Measurements from ENCODE around the gene CTSO. TPM values are rescaled to one million over a fixed set of nuclear protein-coding genes. Genes with fewer than 3 reads are reported as not detected.

CTSO gene, protein sequence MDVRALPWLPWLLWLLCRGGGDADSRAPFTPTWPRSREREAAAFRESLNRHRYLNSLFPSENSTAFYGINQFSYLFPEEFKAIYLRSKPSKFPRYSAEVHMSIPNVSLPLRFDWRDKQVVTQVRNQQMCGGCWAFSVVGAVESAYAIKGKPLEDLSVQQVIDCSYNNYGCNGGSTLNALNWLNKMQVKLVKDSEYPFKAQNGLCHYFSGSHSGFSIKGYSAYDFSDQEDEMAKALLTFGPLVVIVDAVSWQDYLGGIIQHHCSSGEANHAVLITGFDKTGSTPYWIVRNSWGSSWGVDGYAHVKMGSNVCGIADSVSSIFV
- 4.5 TPM for polyA plus RNA-seq (2013, experiment 1 of 2)
- 4.4 TPM for polyA plus RNA-seq (2013, experiment 2 of 2)

DNA sequence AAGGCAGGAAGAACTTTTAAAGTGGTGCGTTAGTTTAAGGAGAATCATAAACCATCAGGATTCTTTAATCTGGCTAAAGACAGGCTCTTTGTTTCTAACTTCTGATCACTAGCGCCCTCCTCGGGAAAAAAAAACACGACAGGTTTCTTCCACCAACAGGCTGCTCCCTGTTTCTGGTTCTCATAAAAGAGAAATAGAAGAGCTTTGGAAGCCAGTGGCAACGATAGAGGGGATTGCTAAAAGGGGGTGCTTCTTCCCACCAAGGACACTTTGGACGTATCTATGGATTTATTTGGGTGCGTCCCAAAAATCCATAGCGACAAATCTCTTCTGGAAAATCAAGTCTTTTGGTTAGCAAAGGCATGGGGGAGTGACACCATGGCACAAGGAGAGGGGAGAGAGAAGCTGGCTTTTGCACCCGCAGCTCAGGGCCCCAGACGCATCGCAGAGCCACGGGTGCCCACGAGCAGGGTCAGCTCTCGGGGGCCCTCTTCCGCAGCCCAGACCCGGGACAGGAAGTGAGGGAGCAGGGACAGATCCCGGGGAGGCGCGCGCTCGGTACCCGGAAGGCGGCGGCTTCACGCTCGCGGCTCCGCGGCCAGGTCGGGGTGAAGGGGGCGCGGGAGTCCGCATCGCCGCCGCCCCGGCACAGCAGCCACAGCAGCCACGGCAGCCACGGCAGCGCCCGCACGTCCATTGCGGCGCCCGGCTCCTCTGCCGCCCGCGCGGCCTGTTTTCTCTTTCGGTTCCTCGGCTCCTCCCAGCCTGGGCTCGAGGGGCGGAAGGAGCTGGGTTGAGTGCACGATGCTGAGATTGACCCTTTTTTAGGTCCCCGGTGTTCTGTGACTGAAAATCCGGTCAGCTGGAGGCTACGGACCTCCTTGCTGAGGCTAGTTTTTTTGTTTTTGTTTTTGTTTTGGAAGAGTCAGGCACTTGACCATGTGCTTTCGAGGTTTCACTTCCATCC is at the start of gene CTSO:
TSS of gene CTSO (minus strand) at position 716 of the 967 bp plus-strand sequence. CDS start at position 697, 19 bp downstream.
- Histone ChIP-seq H2BK12ac (ENCODE audit: low read length) (no peak within 1 kb of the TSS), H3K4me2 (ENCODE audit: insufficient read depth, low read length, poor library complexity, severe bottlenecking) (peak within 1 kb of the TSS; percentile 69), H3K14ac (ENCODE audit: low read length) (peak within 1 kb of the TSS; percentile 82), H3K23ac (ENCODE audit: low read depth, low read length, poor library complexity) (peak within 1 kb of the TSS; percentile 85), H3K9me3 (replicated peaks in 1 of 2; ENCODE audit: control insufficient read depth in 2 of 2, insufficient read depth in 1 of 2, low read depth in 1 of 2, low read length in 2 of 2) (no peaks in the 10 kb centered on the region), H3K4me1 (ENCODE audit: control insufficient read depth in 2 of 2, insufficient read depth in 1 of 2, low read depth in 1 of 2, low read length in 2 of 2) (no peaks in the 10 kb centered on the region), H4K91ac (ENCODE audit: low read depth, low read length, poor library complexity) (no peak within 1 kb of the TSS), H4K8ac (ENCODE audit: low read depth, low read length) (peak within 1 kb of the TSS; percentile 92), H2AFZ (ENCODE audit: low read length) (peak within 1 kb of the TSS; percentile 75), H3K27ac (replicated peaks; ENCODE audit: low read length) (peak within 1 kb of the TSS; percentile 32), H3K9ac (ENCODE audit: low read depth, low read length, poor library complexity) (peak within 1 kb of the TSS; percentile 93), H2BK15ac (ENCODE audit: low read length) (peak within 1 kb of the TSS; percentile 67), H3K79me1 (ENCODE audit: low read depth, low read length) (no peaks in the 10 kb centered on the region), H3K36me3 (replicated peaks in 1 of 2; ENCODE audit: control insufficient read depth in 2 of 2, insufficient read depth in 2 of 2, low read length in 2 of 2) (no peaks in the 10 kb centered on the region), H3K18ac (ENCODE audit: low read length) (peak within 1 kb of the TSS; percentile 93), H3K4me3 (ENCODE audit: low read length in 2 of 2) (peak within 1 kb of the TSS; percentile 12 to 85), H3K4ac (ENCODE audit: low read length) (peak within 1 kb of the TSS; percentile 14), H3K27me3 (ENCODE audit: control insufficient read depth in 3 of 3, insufficient read depth in 3 of 3, low read depth in 1 of 3, low read length in 3 of 3) (no peaks in the 10 kb centered on the region), H2BK120ac (ENCODE audit: low read depth, low read length) (no peak within 1 kb of the TSS), H2AK5ac (ENCODE audit: low read depth, low read length) (peak within 1 kb of the TSS; percentile 36), H2BK5ac (ENCODE audit: low read length) (peak within 1 kb of the TSS; percentile 15)
- DNase-seq (ENCODE audit: low spot score): peak; percentile 48
- no CpG with 5 or more reads among the region's 58 CpGs for WGBS, 2 donors (ENCODE audit: extremely low coverage in 2 of 2, insufficient read length in 2 of 2, insufficient replicate concordance in 1 of 2)

DNA sequence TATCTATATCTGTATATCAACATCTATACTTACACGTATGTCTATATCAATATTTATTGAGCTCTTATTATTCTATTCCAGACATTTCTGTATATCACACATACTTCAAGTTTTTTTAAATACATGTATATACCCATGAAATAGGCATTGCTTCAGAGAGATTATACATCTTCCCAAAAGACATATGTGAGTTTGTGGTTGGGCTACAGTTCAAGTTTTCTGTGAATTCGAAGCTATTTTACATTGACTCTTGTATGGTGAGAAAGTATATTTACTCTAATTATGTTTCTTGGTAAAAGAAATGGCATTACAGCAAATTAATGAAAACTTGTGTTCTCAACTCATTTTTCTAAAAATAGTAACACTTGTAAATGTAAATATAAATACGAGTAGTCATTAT is 46.8 kb upstream of the CTSO start:
- Histone ChIP-seq H2AFZ (ENCODE audit: low read length) (no peak overlapping the region), H2BK120ac (ENCODE audit: low read depth, low read length) (no peak overlapping the region), H2BK15ac (ENCODE audit: low read length) (no peak overlapping the region), H3K9me3 (replicated peaks in 1 of 2; ENCODE audit: control insufficient read depth in 2 of 2, insufficient read depth in 1 of 2, low read depth in 1 of 2, low read length in 2 of 2) (peaks cover 0 to 5% of the 10 kb centered on the region in 2 donors), H3K4me3 (ENCODE audit: low read length in 2 of 2) (no peak overlapping the region), H3K27ac (replicated peaks; ENCODE audit: low read length) (no peak overlapping the region), H3K4me2 (ENCODE audit: insufficient read depth, low read length, poor library complexity, severe bottlenecking) (no peak overlapping the region), H4K91ac (ENCODE audit: low read depth, low read length, poor library complexity) (no peak overlapping the region), H3K36me3 (replicated peaks in 1 of 2; ENCODE audit: control insufficient read depth in 2 of 2, insufficient read depth in 2 of 2, low read length in 2 of 2) (no peaks in the 10 kb centered on the region), H3K27me3 (ENCODE audit: control insufficient read depth in 3 of 3, insufficient read depth in 3 of 3, low read depth in 1 of 3, low read length in 3 of 3) (peaks cover 0 to 33% (median 0%) of the 10 kb centered on the region in 3 experiments), H3K4ac (ENCODE audit: low read length) (no peak overlapping the region), H3K9ac (ENCODE audit: low read depth, low read length, poor library complexity) (no peak overlapping the region), H2BK5ac (ENCODE audit: low read length) (no peak overlapping the region), H2AK5ac (ENCODE audit: low read depth, low read length) (no peak overlapping the region), H2BK12ac (ENCODE audit: low read length) (no peak overlapping the region), H3K14ac (ENCODE audit: low read length) (no peak overlapping the region), H3K4me1 (ENCODE audit: control insufficient read depth in 2 of 2, insufficient read depth in 1 of 2, low read depth in 1 of 2, low read length in 2 of 2) (peaks cover 2 to 3% of the 10 kb centered on the region in 2 donors), H3K18ac (ENCODE audit: low read length) (no peak overlapping the region), H3K23ac (ENCODE audit: low read depth, low read length, poor library complexity) (no peak overlapping the region), H3K79me1 (ENCODE audit: low read depth, low read length) (no peaks in the 10 kb centered on the region), H4K8ac (ENCODE audit: low read depth, low read length) (no peak overlapping the region)
- WGBS, 2 donors (ENCODE audit: extremely low coverage in 2 of 2, insufficient read length in 2 of 2, insufficient replicate concordance in 1 of 2): no CpG with 5 or more reads among the region's 3 CpGs
- no peak for DNase-seq (ENCODE audit: low spot score)

DNA sequence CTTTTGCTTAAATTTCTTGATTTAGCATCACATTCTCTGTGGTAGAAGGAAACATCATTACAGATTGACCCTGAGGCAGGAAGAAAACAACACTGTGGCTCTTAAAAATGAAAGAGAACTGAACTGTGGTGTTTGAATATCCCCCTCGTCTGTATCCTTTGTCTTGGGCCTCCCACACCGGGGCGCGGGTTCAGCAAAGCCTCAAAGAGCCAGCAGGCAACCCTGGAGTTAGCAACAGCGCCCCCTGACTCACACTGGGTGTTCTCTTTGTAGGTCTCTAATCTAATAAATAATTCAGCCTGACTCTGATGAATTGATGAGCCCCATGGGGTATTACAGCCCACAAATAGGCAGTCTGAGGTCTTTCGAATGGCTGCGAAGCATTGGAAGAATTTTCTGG is 46.1 kb upstream of the CTSO start:
- no peak overlapping the region for H3K27ac ChIP-seq (replicated peaks; ENCODE audit: low read length)
- H3K4ac ChIP-seq (ENCODE audit: low read length): no peak overlapping the region
- peak; percentile 44 for DNase-seq (ENCODE audit: low spot score)

DNA sequence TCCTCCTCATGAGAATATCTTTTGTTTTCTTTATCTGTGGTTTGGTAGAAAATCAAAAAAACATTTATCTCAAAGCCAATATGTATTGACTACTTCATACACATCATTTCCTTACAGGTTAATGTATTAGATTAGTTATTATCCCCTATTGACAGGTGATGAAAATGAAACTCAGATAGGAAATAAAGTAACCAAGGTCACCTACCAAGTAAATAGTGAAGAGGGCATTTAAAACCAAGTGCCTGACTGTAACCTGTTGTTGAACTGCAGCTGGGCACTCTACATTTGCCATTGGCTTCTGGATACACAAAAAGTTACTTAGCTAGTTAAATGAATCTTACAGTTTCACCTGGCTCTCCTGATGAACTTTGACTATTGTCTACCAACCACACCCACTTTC is 41.4 kb upstream of the CTSO start:
- H2BK5ac ChIP-seq (ENCODE audit: low read length): no peak overlapping the region
- no peaks in the 10 kb centered on the region for H3K79me1 ChIP-seq (ENCODE audit: low read depth, low read length)
- H3K9me3 ChIP-seq (replicated peaks in 1 of 2; ENCODE audit: control insufficient read depth in 2 of 2, insufficient read depth in 1 of 2, low read depth in 1 of 2, low read length in 2 of 2): peaks cover 0 to 4% of the 10 kb centered on the region in 2 donors

More for the DNA sequence above, 46.1 kb upstream of the CTSO start:
- H2BK12ac ChIP-seq (ENCODE audit: low read length): no peak overlapping the region
- H2BK120ac ChIP-seq (ENCODE audit: low read depth, low read length): no peak overlapping the region
- H3K79me1 ChIP-seq (ENCODE audit: low read depth, low read length): no peaks in the 10 kb centered on the region
- peak overlapping the region; percentile 81 for H2AFZ ChIP-seq (ENCODE audit: low read length)
- no peak overlapping the region for H4K8ac ChIP-seq (ENCODE audit: low read depth, low read length)
- no peak overlapping the region for H3K14ac ChIP-seq (ENCODE audit: low read length)
- no peak overlapping the region for H4K91ac ChIP-seq (ENCODE audit: low read depth, low read length, poor library complexity)
- peaks cover 0 to 5% of the 10 kb centered on the region in 2 donors for H3K9me3 ChIP-seq (replicated peaks in 1 of 2; ENCODE audit: control insufficient read depth in 2 of 2, insufficient read depth in 1 of 2, low read depth in 1 of 2, low read length in 2 of 2)
- no peak overlapping the region for H3K9ac ChIP-seq (ENCODE audit: low read depth, low read length, poor library complexity)
- no peak overlapping the region for H2AK5ac ChIP-seq (ENCODE audit: low read depth, low read length)
- peaks cover 2 to 3% of the 10 kb centered on the region in 2 donors for H3K4me1 ChIP-seq (ENCODE audit: control insufficient read depth in 2 of 2, insufficient read depth in 1 of 2, low read depth in 1 of 2, low read length in 2 of 2)
- no peak overlapping the region for H2BK5ac ChIP-seq (ENCODE audit: low read length)
- H3K27me3 ChIP-seq (ENCODE audit: control insufficient read depth in 3 of 3, insufficient read depth in 3 of 3, low read depth in 1 of 3, low read length in 3 of 3): peaks cover 0 to 30% (median 0%) of the 10 kb centered on the region in 3 experiments
- no peak overlapping the region for H2BK15ac ChIP-seq (ENCODE audit: low read length)
- no peaks in the 10 kb centered on the region for H3K36me3 ChIP-seq (replicated peaks in 1 of 2; ENCODE audit: control insufficient read depth in 2 of 2, insufficient read depth in 2 of 2, low read length in 2 of 2)
- no peak overlapping the region for H3K4me2 ChIP-seq (ENCODE audit: insufficient read depth, low read length, poor library complexity, severe bottlenecking)
- H3K23ac ChIP-seq (ENCODE audit: low read depth, low read length, poor library complexity): no peak overlapping the region
- WGBS, 2 donors (ENCODE audit: extremely low coverage in 2 of 2, insufficient read length in 2 of 2, insufficient replicate concordance in 1 of 2): no CpG with 5 or more reads among the region's 7 CpGs
- peak overlapping the region in 1 of 2 donors; percentile 16 for H3K4me3 ChIP-seq (ENCODE audit: low read length in 2 of 2)
- no peak overlapping the region for H3K18ac ChIP-seq (ENCODE audit: low read length)

More for the DNA sequence above, 41.4 kb upstream of the CTSO start:
- Histone ChIP-seq H3K27me3 (ENCODE audit: control insufficient read depth in 3 of 3, insufficient read depth in 3 of 3, low read depth in 1 of 3, low read length in 3 of 3) (peaks cover 0 to 6% (median 0%) of the 10 kb centered on the region in 3 experiments), H4K8ac (ENCODE audit: low read depth, low read length) (no peak overlapping the region), H3K36me3 (replicated peaks in 1 of 2; ENCODE audit: control insufficient read depth in 2 of 2, insufficient read depth in 2 of 2, low read length in 2 of 2) (no peaks in the 10 kb centered on the region), H2AFZ (ENCODE audit: low read length) (no peak overlapping the region), H2AK5ac (ENCODE audit: low read depth, low read length) (no peak overlapping the region), H2BK12ac (ENCODE audit: low read length) (no peak overlapping the region), H2BK15ac (ENCODE audit: low read length) (no peak overlapping the region), H3K9ac (ENCODE audit: low read depth, low read length, poor library complexity) (no peak overlapping the region), H3K4me2 (ENCODE audit: insufficient read depth, low read length, poor library complexity, severe bottlenecking) (no peak overlapping the region), H3K23ac (ENCODE audit: low read depth, low read length, poor library complexity) (no peak overlapping the region), H4K91ac (ENCODE audit: low read depth, low read length, poor library complexity) (no peak overlapping the region), H3K4ac (ENCODE audit: low read length) (no peak overlapping the region), H3K14ac (ENCODE audit: low read length) (no peak overlapping the region), H3K27ac (replicated peaks; ENCODE audit: low read length) (no peak overlapping the region), H2BK120ac (ENCODE audit: low read depth, low read length) (no peak overlapping the region), H3K4me3 (ENCODE audit: low read length in 2 of 2) (no peak overlapping the region), H3K4me1 (ENCODE audit: control insufficient read depth in 2 of 2, insufficient read depth in 1 of 2, low read depth in 1 of 2, low read length in 2 of 2) (peaks cover 2 to 3% of the 10 kb centered on the region in 2 donors), H3K18ac (ENCODE audit: low read length) (no peak overlapping the region)
- no peak for DNase-seq (ENCODE audit: low spot score)
